HEK293 (cell line): Measurements from ENCODE around the gene NAALADL2.

Experiments
- CTCF ChIA-PET: fragments of 350-600 bp; formaldehyde crosslinking; extraction: SDS; loops from one replicate; lab custom pipeline; 2021; ENCODE audit warnings: antibody characterized with exemption; lab: Yijun Ruan, JAX
- POLR2A ChIA-PET: fragments of 300-600 bp; formaldehyde crosslinking; extraction: SDS; loops from one replicate; lab custom pipeline; 2020; ENCODE audit warnings: antibody characterized with exemption, inconsistent platforms; lab: Yijun Ruan, JAX
- H3K27ac ChIP-seq: fragments of 200-500 bp; sonication (Bioruptor generic); 2 replicates; pipeline ENCODE4 v1.5.1; 2014; ENCODE audit warnings: low read depth, low read length, control low read depth, inconsistent platforms; ENCODE audit errors: extremely low read depth
- H3K36me3 ChIP-seq, 2 experiments: fragments of 200-500 bp in 1 of 2; sonication (Bioruptor generic) in 1 of 2; 1 replicate in 1 of 2; 2 replicates in 1 of 2; pipeline ENCODE4 v1.5.1; 2014 to 2017; ENCODE audit warnings: inconsistent platforms in 2 of 2, low read length in 2 of 2; ENCODE audit not compliant: control insufficient read depth in 2 of 2, insufficient read depth in 1 of 2
- H3K4me1 ChIP-seq: fragments of 200-500 bp; sonication (Bioruptor generic); 2 replicates; pipeline ENCODE4 v1.5.1; 2014; ENCODE audit warnings: mild to moderate bottlenecking, low read length, inconsistent platforms; ENCODE audit not compliant: control insufficient read depth, insufficient read depth
- H3K4me3 ChIP-seq: 2 replicates; pipeline ENCODE4 v1.5.1; 2011; ENCODE audit warnings: low read depth, mild to moderate bottlenecking, control low read depth, low read length, moderate library complexity
- H3K9me3 ChIP-seq: fragments of 200-500 bp; sonication (Bioruptor generic); 2 replicates; pipeline ENCODE4 v1.5.1; 2014; ENCODE audit warnings: low read depth, low read length, inconsistent platforms; ENCODE audit not compliant: control insufficient read depth, insufficient read depth
- EGR2 ChIP-seq: fragments of 450-650 bp; formaldehyde crosslinking; IDR thresholded peaks from 2 replicates; pipeline ENCODE4 v1.5.1; 2016; ENCODE audit warnings: low read depth, missing biosample characterization, missing genetic modification characterization
- GLI2 ChIP-seq: fragments of 450-650 bp; formaldehyde crosslinking; IDR thresholded peaks from 2 replicates; pipeline ENCODE4; 2017; ENCODE audit warnings: missing biosample characterization, missing genetic modification characterization, low read depth, borderline replicate concordance
- MEIS1 ChIP-seq: sonication (generic); formaldehyde crosslinking; IDR thresholded peaks from 2 replicates; pipeline ENCODE4 v1.8.1; 2022; ENCODE audit warnings: missing genetic modification reagents, mild to moderate bottlenecking, borderline replicate concordance
- MYNN ChIP-seq: fragments of 450-650 bp; formaldehyde crosslinking; IDR thresholded peaks from 2 replicates; pipeline ENCODE4 v1.5.1; 2016; ENCODE audit warnings: missing biosample characterization, missing genetic modification characterization, borderline replicate concordance
- RBAK ChIP-seq: fragments of 450-650 bp; formaldehyde crosslinking; IDR thresholded peaks from 2 replicates; pipeline ENCODE4 v1.5.1; 2016; ENCODE audit warnings: missing biosample characterization, missing genetic modification characterization
- SETDB1 ChIP-seq: IDR thresholded peaks from one replicate; pipeline ENCODE4 v1.6.1; 2017; ENCODE audit warnings: mild to moderate bottlenecking, low read length, moderate library complexity, mixed read lengths; ENCODE audit not compliant: insufficient read length
- SP2 ChIP-seq: fragments of 450-650 bp; formaldehyde crosslinking; IDR thresholded peaks from 2 replicates; pipeline ENCODE4 v1.5.1; 2016; ENCODE audit warnings: missing biosample characterization, missing genetic modification characterization
- YY2 ChIP-seq: fragments of 450-650 bp; formaldehyde crosslinking; IDR thresholded peaks from 2 replicates; pipeline ENCODE4 v1.5.1; 2016; ENCODE audit warnings: missing biosample characterization, missing genetic modification characterization
- ZBTB8A ChIP-seq: fragments of 450-650 bp; formaldehyde crosslinking; IDR thresholded peaks from 2 replicates; pipeline ENCODE4 v1.5.1; 2016; ENCODE audit warnings: missing biosample characterization, missing genetic modification characterization
- ZNF121 ChIP-seq: fragments of 450-650 bp; formaldehyde crosslinking; IDR thresholded peaks from 2 replicates; pipeline ENCODE4 v1.5.1; 2016; ENCODE audit warnings: missing biosample characterization, missing genetic modification characterization
- ZNF132 ChIP-seq: fragments of 450-650 bp; formaldehyde crosslinking; IDR thresholded peaks from 2 replicates; pipeline ENCODE4 v1.5.1; 2017; ENCODE audit warnings: missing biosample characterization, missing genetic modification characterization, borderline replicate concordance
- ZNF23 ChIP-seq: fragments of 450-650 bp; formaldehyde crosslinking; IDR thresholded peaks from 2 replicates; pipeline ENCODE4 v1.5.1; 2016; ENCODE audit warnings: missing biosample characterization, missing genetic modification characterization, borderline replicate concordance
- ZNF274 ChIP-seq, 2 experiments: fragments of 200-500 bp in 1 of 2; fragments of 450-650 bp in 1 of 2; sonication (Bioruptor generic) in 1 of 2; formaldehyde crosslinking in 1 of 2; IDR thresholded peaks; 2 replicates each; pipeline versions ENCODE4 v1.5.1 to v1.6.1; 2014 to 2016; ENCODE audit warnings: borderline replicate concordance in 1 of 2, inconsistent platforms in 1 of 2, low read length in 1 of 2, missing biosample characterization in 1 of 2, missing genetic modification characterization in 1 of 2
- ZNF394 ChIP-seq: fragments of 450-650 bp; formaldehyde crosslinking; IDR thresholded peaks from 2 replicates; pipeline ENCODE4 v1.5.1; 2016; ENCODE audit warnings: missing biosample characterization, missing genetic modification characterization, mild to moderate bottlenecking, moderate library complexity, borderline replicate concordance
- ZNF433 ChIP-seq: fragments of 450-650 bp; formaldehyde crosslinking; IDR thresholded peaks from 2 replicates; pipeline ENCODE4 v1.5.1; 2016; ENCODE audit warnings: missing biosample characterization, missing genetic modification characterization, low read depth
- ZNF521 ChIP-seq: fragments of 450-650 bp; formaldehyde crosslinking; IDR thresholded peaks from 2 replicates; pipeline ENCODE4 v1.5.1; 2017; ENCODE audit warnings: missing biosample characterization, mild to moderate bottlenecking, missing genetic modification characterization
- ZNF544 ChIP-seq: fragments of 450-650 bp; formaldehyde crosslinking; IDR thresholded peaks from 2 replicates; pipeline ENCODE4 v1.5.0; 2017; ENCODE audit warnings: missing biosample characterization, missing genetic modification characterization
- ZNF560 ChIP-seq: fragments of 450-650 bp; formaldehyde crosslinking; IDR thresholded peaks from 2 replicates; pipeline ENCODE4 v1.5.1; 2017; ENCODE audit warnings: missing biosample characterization, missing genetic modification characterization, borderline replicate concordance
- ZNF623 ChIP-seq: fragments of 450-650 bp; formaldehyde crosslinking; IDR thresholded peaks from 2 replicates; pipeline ENCODE4 v1.5.1; 2016; ENCODE audit warnings: missing biosample characterization, missing genetic modification characterization
- ZNF626 ChIP-seq: fragments of 450-650 bp; sonication (Bioruptor Pico); formaldehyde crosslinking; IDR thresholded peaks from 2 replicates; pipeline ENCODE4 v1.5.1; 2018; ENCODE audit warnings: missing biosample characterization, missing genetic modification characterization, inconsistent platforms
- ZNF654 ChIP-seq: fragments of 450-650 bp; formaldehyde crosslinking; IDR thresholded peaks from 2 replicates; pipeline ENCODE4 v1.5.1; 2016; ENCODE audit warnings: low read depth, missing biosample characterization, missing genetic modification characterization
- ZNF664 ChIP-seq: fragments of 450-650 bp; formaldehyde crosslinking; IDR thresholded peaks from 2 replicates; pipeline ENCODE4 v1.5.1; 2016; ENCODE audit warnings: missing biosample characterization, missing genetic modification characterization
- ZNF768 ChIP-seq: fragments of 450-650 bp; formaldehyde crosslinking; IDR thresholded peaks from 2 replicates; pipeline ENCODE4 v1.5.1; 2018; ENCODE audit warnings: missing biosample characterization, mild to moderate bottlenecking, missing genetic modification characterization
- ZNF777 ChIP-seq: fragments of 450-650 bp; formaldehyde crosslinking; IDR thresholded peaks from 2 replicates; pipeline ENCODE4 v1.5.1; 2017; ENCODE audit warnings: missing biosample characterization, missing genetic modification characterization, borderline replicate concordance
- ZSCAN30 ChIP-seq: fragments of 450-650 bp; IDR thresholded peaks from 2 replicates; pipeline ENCODE4 v1.5.1; 2018; ENCODE audit warnings: missing biosample characterization, mild to moderate bottlenecking, missing genetic modification characterization, moderate library complexity
- TF ChIP-seq, protein P1 (sequence below): fragments of 450-650 bp; formaldehyde crosslinking; IDR thresholded peaks from 2 replicates; pipeline ENCODE4 v1.5.0; 2017; ENCODE audit warnings: missing biosample characterization, missing genetic modification characterization, borderline replicate concordance
- TF ChIP-seq, protein P2 (sequence below): fragments of 450-650 bp; formaldehyde crosslinking; IDR thresholded peaks from 2 replicates; pipeline ENCODE4 v1.5.1; 2016; ENCODE audit warnings: missing biosample characterization, missing genetic modification characterization, borderline replicate concordance

The NAALADL2 gene

DNA sequence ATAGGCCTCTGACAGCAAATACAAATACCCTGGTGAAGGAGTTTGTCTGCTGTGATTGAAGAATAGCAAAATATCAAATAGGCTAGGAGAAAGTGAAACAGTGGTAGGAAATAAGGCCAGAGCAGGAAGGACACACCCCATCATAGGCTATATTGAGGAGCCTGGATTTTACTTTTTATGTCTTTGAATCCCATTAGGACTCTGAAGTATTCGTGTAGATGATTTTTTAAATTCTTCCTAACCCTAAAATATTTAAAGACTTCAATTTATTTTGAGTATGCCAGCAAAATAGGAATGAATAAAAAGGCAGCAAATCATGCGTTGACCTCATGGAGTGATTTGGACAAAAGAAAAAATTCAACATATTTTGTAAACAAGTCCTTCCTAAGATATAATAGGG lies 562.8 kb downstream of the NAALADL2 start:
- CTCF ChIA-PET = no interaction called here

GRCh38 chr3:175422744-175423143 lies 563.6 kb downstream of the NAALADL2 start:
- no peaks in the 10 kb centered on the region for H3K36me3 ChIP-seq
- no peaks in the 10 kb centered on the region for H3K9me3 ChIP-seq
- H3K27ac ChIP-seq = no peak overlapping the region
- POLR2A ChIA-PET = no interaction called here
- TF ChIP-seq, protein P1, sequence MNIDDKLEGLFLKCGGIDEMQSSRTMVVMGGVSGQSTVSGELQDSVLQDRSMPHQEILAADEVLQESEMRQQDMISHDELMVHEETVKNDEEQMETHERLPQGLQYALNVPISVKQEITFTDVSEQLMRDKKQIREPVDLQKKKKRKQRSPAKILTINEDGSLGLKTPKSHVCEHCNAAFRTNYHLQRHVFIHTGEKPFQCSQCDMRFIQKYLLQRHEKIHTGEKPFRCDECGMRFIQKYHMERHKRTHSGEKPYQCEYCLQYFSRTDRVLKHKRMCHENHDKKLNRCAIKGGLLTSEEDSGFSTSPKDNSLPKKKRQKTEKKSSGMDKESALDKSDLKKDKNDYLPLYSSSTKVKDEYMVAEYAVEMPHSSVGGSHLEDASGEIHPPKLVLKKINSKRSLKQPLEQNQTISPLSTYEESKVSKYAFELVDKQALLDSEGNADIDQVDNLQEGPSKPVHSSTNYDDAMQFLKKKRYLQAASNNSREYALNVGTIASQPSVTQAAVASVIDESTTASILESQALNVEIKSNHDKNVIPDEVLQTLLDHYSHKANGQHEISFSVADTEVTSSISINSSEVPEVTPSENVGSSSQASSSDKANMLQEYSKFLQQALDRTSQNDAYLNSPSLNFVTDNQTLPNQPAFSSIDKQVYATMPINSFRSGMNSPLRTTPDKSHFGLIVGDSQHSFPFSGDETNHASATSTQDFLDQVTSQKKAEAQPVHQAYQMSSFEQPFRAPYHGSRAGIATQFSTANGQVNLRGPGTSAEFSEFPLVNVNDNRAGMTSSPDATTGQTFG = no peak
- TF ChIP-seq ZNF560 = no peak
- TF ChIP-seq ZNF23 (tag by site-specific recombination) = no peak
- no peak for TF ChIP-seq ZNF768 (tag by site-specific recombination)
- TF ChIP-seq ZNF132 (tag by site-specific recombination) = no peak
- no peak for TF ChIP-seq RBAK (tag by site-specific recombination)
- TF ChIP-seq ZNF626 = no peak
- no peak for TF ChIP-seq ZBTB8A (tag by site-specific recombination)
- TF ChIP-seq ZNF664 (tag by site-specific recombination) = no peak
- no peak for TF ChIP-seq ZNF623 (tag by site-specific recombination)
- CTCF ChIA-PET = interaction anchor here (0.5 kb wide), 1 partner anchor 1168 kb away, joined by 3 read pairs; no protein-coding TSS in a partner anchor
- H3K4me3 ChIP-seq = no peak overlapping the region
- H3K4me1 ChIP-seq = no peaks in the 10 kb centered on the region

More for the DNA sequence above, 562.8 kb downstream of the NAALADL2 start:
- no peaks in the 10 kb centered on the region for H3K4me1 ChIP-seq
- H3K9me3 ChIP-seq = no peaks in the 10 kb centered on the region
- no peak overlapping the region for H3K27ac ChIP-seq
- POLR2A ChIA-PET = no interaction called here
- TF ChIP-seq MEIS1 (CRISPR knock-in tag) = no peak
- no peak for TF ChIP-seq ZSCAN30 (tag by site-specific recombination)
- TF ChIP-seq GLI2 = no peak
- no peak for TF ChIP-seq ZNF121 (tag by site-specific recombination)
- TF ChIP-seq ZNF274 (IDR thresholded peaks at IDR 0.05; ENCODE audit: low read length) = no peak
- TF ChIP-seq ZNF274 (tag by site-specific recombination; IDR thresholded peaks at IDR 0.05; ENCODE audit: borderline replicate concordance) = no peak
- TF ChIP-seq YY2 (tag by site-specific recombination) = no peak
- TF ChIP-seq ZNF23 (tag by site-specific recombination) = no peak
- TF ChIP-seq ZNF394 = no peak
- TF ChIP-seq ZNF433 (tag by site-specific recombination) = no peak
- TF ChIP-seq ZNF521 (tag by site-specific recombination) = no peak
- no peak for TF ChIP-seq ZNF654 (tag by site-specific recombination)
- no peak for TF ChIP-seq MYNN (tag by site-specific recombination)
- TF ChIP-seq, protein P2, sequence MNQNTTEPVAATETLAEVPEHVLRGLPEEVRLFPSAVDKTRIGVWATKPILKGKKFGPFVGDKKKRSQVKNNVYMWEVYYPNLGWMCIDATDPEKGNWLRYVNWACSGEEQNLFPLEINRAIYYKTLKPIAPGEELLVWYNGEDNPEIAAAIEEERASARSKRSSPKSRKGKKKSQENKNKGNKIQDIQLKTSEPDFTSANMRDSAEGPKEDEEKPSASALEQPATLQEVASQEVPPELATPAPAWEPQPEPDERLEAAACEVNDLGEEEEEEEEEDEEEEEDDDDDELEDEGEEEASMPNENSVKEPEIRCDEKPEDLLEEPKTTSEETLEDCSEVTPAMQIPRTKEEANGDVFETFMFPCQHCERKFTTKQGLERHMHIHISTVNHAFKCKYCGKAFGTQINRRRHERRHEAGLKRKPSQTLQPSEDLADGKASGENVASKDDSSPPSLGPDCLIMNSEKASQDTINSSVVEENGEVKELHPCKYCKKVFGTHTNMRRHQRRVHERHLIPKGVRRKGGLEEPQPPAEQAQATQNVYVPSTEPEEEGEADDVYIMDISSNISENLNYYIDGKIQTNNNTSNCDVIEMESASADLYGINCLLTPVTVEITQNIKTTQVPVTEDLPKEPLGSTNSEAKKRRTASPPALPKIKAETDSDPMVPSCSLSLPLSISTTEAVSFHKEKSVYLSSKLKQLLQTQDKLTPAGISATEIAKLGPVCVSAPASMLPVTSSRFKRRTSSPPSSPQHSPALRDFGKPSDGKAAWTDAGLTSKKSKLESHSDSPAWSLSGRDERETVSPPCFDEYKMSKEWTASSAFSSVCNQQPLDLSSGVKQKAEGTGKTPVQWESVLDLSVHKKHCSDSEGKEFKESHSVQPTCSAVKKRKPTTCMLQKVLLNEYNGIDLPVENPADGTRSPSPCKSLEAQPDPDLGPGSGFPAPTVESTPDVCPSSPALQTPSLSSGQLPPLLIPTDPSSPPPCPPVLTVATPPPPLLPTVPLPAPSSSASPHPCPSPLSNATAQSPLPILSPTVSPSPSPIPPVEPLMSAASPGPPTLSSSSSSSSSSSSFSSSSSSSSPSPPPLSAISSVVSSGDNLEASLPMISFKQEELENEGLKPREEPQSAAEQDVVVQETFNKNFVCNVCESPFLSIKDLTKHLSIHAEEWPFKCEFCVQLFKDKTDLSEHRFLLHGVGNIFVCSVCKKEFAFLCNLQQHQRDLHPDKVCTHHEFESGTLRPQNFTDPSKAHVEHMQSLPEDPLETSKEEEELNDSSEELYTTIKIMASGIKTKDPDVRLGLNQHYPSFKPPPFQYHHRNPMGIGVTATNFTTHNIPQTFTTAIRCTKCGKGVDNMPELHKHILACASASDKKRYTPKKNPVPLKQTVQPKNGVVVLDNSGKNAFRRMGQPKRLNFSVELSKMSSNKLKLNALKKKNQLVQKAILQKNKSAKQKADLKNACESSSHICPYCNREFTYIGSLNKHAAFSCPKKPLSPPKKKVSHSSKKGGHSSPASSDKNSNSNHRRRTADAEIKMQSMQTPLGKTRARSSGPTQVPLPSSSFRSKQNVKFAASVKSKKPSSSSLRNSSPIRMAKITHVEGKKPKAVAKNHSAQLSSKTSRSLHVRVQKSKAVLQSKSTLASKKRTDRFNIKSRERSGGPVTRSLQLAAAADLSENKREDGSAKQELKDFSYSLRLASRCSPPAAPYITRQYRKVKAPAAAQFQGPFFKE (tag by site-specific recombination) = no peak
- TF ChIP-seq EGR2 (tag by site-specific recombination) = no peak
- TF ChIP-seq SP2 = no peak
- TF ChIP-seq SETDB1 = no peak
- TF ChIP-seq ZNF544 (tag by site-specific recombination) = no peak
- TF ChIP-seq ZNF777 = no peak
- TF ChIP-seq, all 188 proteins: peak for 0
- H3K36me3 ChIP-seq = no peaks in the 10 kb centered on the region
- H3K4me3 ChIP-seq = no peak overlapping the region
